ENCODE data around the gene NUTM2B.
A peak's percentile ranks its signal among the peaks of the same experiment; 100 is the strongest.
"Not testable (repeated sequence)": the region's sequence is repeated elsewhere in the genome, so short reads cannot be mapped to it uniquely, and the experiment has no call there.

Gene NUTM2B, protein sequence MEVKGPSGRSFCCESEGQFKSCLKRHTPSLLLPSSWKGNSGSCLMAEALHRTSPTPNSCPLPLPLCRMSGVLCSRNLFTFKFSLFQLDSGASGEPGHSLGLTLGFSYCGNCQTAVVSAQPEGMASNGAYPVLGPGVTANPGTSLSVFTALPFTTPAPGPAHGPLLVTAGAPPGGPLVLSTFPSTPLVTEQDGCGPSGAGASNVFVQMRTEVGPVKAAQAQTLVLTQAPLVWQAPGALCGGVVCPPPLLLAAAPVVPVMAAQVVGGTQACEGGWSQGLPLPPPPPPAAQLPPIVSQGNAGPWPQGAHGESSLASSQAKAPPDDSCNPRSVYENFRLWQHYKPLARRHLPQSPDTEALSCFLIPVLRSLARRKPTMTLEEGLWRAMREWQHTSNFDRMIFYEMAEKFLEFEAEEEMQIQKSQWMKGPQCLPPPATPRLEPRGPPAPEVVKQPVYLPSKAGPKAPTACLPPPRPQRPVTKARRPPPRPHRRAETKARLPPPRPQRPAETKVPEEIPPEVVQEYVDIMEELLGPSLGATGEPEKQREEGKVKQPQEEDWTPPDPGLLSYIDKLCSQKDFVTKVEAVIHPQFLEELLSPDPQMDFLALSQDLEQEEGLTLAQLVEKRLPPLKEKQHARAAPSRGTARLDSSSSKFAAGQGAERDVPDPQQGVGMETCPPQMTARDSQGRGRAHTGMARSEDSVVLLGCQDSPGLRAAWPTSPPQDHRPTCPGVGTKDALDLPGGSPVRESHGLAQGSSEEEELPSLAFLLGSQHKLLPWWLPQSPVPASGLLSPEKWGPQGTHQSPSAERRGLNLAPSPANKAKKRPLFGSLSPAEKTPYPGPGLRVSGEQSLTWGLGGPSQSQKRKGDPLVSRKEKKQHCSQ

GRCh38 chr10:79702927-79703326 lies at the start of gene NUTM2B:
Gene NUTM2B (plus strand): TSS chr10:79703227. CDS start chr10:79703610, 383 bp downstream.
- not testable (repeated sequence) for DNase-seq (ENCODE audit: low read depth in 2 of 2)

- not testable (repeated sequence) for DNase-seq (ENCODE audit: low read depth in 2 of 2)
These were observed 39.7 kb upstream of the NUTM2B start for GRCh38 chr10:79663287-79663686.

DNA sequence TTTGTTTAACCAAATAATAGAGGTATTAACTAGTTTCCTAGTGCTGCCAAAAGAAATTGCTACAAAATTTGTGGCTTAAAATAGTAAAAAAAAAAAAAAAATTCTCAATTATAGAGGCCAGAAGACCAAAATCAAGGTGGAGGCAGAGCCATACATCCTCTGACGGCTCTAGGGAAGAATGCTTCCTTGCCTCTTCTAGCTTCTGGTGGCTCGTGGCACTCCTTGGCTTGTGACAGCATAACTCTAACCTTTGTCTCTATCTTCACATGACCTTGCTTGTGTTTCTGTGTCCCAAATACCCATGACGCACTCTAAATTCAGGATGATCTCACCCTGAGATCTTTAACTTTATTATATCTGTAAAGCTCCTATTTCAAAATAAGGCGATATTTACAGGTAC lies 38.3 kb upstream of the NUTM2B start:
- not testable (repeated sequence) for DNase-seq (ENCODE audit: low read depth in 2 of 2)

DNA sequence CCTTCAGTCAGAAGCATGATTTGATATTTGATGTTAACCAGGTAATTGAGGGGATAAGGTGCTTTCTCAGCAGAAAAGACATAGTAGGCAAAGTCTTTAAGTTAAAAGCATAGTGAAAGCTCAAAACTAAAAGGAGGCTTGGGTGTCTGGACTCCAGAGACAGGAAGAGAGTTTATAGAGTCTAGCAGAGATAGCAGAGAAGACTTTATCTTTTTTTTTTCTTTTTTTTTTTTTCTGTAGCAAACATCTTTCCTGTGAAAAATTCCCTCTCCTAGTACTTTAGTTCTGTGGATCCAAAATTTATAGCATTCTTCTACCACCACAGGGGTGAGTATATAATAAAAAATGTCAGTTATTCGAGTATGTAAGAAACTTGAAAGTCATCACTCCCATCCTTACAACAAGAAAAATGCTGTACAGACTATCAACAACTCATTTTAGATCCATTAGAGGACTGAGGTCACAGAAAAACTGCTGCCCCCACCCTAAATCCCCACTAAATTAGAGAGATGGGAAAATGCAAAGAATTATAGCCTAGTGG lies 33.7 kb upstream of the NUTM2B start:
- DNase-seq (ENCODE audit: low read depth in 2 of 2): not testable (repeated sequence)

- not testable (repeated sequence) for DNase-seq (ENCODE audit: low read depth in 2 of 2)
These were observed 28.1 kb upstream of the NUTM2B start for GRCh38 chr10:79674878-79675277.

- not testable (repeated sequence) for DNase-seq (ENCODE audit: low read depth in 2 of 2)
These were observed 19.8 kb upstream of the NUTM2B start for GRCh38 chr10:79683026-79683883.

DNA sequence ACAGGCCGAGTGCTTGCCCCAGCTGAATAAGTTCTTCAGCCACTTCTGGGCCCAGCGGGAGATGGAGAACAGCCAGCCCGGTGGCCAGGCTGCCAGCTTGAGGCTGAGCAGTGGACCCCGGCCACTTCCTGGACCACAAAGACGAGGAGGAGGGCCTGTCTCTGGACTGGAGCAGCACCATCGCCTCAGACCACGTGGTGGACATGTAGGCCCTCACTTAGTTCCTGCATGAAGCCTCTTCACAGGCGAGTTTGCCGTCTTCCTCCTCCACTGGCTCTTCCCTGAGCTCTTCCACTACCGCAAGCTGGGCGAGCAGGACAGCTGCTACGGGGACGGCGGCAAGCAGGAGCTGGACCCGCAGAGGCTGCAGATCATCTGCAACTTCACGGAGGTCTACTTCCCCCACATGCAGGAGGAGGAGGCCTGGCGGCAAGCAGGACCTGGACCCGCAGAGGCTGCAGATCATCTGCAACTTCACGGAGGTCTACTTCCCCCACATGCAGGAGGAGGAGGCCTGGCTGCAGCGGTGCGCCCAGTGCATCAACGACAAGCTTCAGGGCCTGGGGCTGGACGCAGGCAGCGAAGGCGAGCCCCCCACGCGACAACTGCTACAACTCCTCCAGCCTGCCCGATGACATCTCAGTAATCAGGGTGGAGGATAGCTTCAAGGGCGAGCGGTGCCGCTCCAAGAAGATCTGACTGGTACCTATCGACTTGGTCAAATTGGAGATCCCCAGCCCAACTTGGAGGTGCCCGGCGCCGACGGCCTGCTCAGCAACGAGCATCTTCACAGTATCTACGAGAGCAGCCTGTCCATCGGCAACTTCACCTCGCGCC lies 18.9 kb upstream of the NUTM2B start:
- DNase-seq (ENCODE audit: low read depth in 2 of 2): not testable (repeated sequence)

DNA sequence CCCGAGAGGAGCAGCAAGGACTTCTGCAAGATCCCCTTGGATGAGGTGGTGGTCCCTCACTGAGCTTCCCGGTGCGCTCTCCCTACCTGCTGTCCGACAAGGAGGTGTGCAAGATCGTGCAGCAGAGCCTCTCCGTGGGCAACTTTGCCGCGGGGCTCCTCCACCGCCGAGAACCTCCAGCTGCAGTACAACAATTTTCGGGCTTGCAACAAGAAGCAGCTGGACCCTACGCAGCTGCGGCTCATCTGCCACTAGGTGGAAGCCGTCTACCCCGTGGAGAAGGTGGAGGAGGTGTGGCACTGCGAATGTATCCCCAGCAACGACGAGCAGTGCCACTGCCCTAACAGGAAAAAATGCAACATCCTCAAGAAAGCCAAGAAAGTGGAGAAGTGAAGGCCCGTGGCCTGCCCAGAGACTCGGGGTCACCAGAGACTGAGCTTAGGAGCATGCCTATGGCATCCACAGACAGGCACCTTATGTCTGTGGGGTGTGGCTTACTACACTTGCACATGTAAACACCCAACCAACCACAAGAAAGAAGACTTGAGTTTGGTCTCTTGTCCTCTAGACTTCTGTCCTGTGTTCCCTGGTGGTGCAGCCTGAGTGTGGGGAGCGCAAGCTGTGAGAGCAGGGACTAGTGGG lies 17.9 kb upstream of the NUTM2B start:
- peak; percentile 12 to 16 for DNase-seq (ENCODE audit: low read depth in 2 of 2)

- not testable (repeated sequence) for DNase-seq (ENCODE audit: low read depth in 2 of 2)
These were observed 16.4 kb upstream of the NUTM2B start for GRCh38 chr10:79686595-79686994.

DNA sequence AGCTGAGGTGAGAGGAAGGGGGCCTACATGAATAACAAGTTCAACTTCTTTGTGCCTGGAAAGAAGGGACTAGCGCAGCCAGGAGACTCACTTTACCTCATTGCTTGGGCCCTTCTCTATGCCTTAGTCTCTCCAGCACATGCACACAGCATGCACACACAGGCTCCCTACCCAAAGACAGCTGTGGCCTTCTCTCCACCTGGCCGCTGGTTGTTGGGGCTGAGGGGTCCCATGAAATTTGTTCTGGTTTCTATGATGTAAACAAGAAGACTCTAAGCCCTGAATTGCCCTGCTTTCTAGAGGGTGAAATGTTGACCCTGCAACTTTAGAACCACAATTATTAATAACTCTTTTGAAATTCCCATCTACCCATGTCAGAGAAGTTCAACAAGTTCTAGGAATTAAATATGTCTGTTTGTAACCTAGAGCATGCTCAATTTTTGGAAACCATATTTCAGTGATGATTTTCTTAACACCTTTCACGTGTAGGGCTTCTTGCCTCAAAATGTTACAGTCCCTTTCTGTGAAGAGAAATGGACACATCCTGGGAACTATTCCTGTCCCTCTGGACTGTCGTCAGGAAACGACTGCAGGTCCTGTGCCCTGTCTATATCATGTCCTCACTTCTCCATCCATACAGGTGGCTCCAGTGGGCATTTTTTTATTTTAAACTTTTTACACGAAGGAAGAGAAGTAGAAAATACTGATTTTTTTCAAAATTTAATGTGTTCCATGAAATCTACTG lies 15.4 kb upstream of the NUTM2B start:
- DNase-seq (ENCODE audit: low read depth in 2 of 2): not testable (repeated sequence)

DNA sequence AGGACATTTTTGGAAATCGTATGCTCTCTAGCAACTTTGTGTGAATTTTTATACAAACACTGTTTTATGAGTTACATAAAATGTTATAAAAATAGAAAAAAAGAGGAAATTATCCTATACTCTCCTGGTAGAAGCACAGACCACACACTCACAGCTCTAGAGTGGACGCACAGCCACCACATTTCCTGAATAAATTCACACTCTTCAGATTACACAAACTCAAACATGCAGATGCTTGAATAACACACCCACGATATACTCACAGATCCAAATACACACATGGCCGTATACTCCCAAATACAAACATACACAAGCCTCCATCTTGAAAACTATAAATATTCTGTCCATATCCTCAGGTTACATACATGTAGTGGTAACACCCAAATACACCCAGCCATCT lies 14.2 kb upstream of the NUTM2B start:
- DNase-seq (ENCODE audit: low read depth in 2 of 2): not testable (repeated sequence)

- not testable (repeated sequence) for DNase-seq (ENCODE audit: low read depth in 2 of 2)
These were observed 6.4 kb upstream of the NUTM2B start for GRCh38 chr10:79696596-79696995.

- DNase-seq (ENCODE audit: low read depth in 2 of 2): not testable (repeated sequence)
These were observed 5.9 kb upstream of the NUTM2B start for GRCh38 chr10:79697141-79697540.

GRCh38 chr10:79700381-79700944 lies 2.6 kb upstream of the NUTM2B start:
- not testable (repeated sequence) for DNase-seq (ENCODE audit: low read depth in 2 of 2)

DNA sequence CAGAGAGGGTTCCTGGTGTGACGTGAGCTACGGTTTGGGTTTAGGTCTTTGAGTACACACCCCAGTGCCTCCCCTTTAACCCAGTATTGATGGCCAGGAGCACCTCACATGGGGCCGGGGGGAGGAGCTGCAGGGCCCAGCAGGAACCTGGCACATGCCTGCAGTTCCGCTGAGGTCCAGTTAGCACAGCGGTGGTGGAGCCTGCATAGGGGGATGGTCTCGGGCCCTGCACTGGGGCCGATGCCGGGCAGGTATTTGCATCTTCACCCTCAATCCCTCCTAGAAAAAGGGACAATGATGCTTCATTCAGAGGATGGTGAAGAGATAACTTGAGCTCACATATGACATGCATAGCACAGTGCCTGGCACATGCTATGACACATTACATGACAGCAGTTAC lies 4.0 kb downstream of the NUTM2B start:
- DNase-seq (ENCODE audit: low read depth in 2 of 2): not testable (repeated sequence)

DNA sequence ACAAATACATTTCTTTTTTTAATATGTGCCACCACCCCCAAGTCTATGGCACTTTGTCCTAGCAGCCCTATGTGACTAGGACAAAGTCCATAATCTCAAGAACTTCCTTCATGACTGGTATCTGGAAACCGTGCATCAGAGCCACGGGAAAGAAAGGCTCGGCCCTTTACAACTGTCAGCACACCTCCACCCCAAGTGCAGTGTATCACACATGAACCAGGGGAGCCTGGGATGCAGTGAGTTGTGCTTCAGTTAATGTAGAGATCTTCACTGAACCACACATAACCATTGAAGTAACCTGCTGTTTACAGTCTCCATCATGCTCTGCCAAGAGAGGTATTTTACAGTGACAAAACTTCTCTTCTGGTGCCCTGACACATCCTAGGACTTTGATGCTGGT lies 11.9 kb downstream of the NUTM2B start:
- not testable (repeated sequence) for DNase-seq (ENCODE audit: low read depth in 2 of 2)

GRCh38 chr10:79716917-79717579 lies 14.0 kb downstream of the NUTM2B start:
- DNase-seq (ENCODE audit: low read depth in 2 of 2): not testable (repeated sequence)

GRCh38 chr10:79720000-79720399 lies 17.0 kb downstream of the NUTM2B start:
- not testable (repeated sequence) for DNase-seq (ENCODE audit: low read depth in 2 of 2)

Measured in stimulated activated CD4-positive, alpha-beta T cell treated with anti-CD3 and anti-CD28 coated beads, Interleukin-4, amount 100 ng/mL, for 48 hours (primary cell).